Sigmoid colon (tissue), 3 donors: ENCODE results near the gene KCNE5.
"Not testable (repeated sequence)": the region's sequence is repeated elsewhere in the genome, so short reads cannot be mapped to it uniquely, and the experiment has no call there.

Experiments
- POLR2A ChIP-seq, 2 donors: fragments of 450-650 bp; IDR thresholded peaks; one replicate each; pipeline ENCODE4 v1.6.1; 2016; ENCODE audit warnings: antibody characterized with exemption in 2 of 2, mild to moderate bottlenecking in 2 of 2, moderate library complexity in 2 of 2
- TF ChIP-seq, protein P1 (sequence below), 4 experiments: fragments of 450-650 bp in 3 of 4; fragments of 200-600 bp in 1 of 4; IDR thresholded peaks; one replicate each; pipeline ENCODE4 v1.5.1; 2016 to 2019; ENCODE audit warnings: antibody characterized with exemption in 4 of 4, mild to moderate bottlenecking in 3 of 4, moderate library complexity in 2 of 4

DNA sequence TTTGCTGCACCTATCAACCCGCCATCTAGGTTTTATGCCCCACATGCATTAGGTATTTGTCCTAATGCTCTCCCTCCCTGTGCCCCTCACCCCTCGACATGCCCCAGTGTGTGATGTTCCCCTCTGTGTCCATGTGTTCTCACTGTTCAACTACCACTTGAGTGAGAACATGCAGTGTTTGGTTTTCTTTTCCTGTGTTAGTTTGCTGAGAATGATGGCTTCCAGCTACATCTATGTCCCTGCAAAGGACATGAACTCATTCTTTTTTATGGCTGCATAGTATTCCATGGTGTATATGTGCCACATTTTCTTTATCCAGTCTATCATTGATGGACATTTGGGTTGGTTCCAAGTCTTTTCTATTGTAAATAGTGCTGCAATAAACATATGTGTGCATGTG is 12.5 kb upstream of the KCNE5 start:
- TF ChIP-seq POLR2A (IDR thresholded peaks at IDR 0.05) = not testable (repeated sequence)
- TF ChIP-seq, protein P1, sequence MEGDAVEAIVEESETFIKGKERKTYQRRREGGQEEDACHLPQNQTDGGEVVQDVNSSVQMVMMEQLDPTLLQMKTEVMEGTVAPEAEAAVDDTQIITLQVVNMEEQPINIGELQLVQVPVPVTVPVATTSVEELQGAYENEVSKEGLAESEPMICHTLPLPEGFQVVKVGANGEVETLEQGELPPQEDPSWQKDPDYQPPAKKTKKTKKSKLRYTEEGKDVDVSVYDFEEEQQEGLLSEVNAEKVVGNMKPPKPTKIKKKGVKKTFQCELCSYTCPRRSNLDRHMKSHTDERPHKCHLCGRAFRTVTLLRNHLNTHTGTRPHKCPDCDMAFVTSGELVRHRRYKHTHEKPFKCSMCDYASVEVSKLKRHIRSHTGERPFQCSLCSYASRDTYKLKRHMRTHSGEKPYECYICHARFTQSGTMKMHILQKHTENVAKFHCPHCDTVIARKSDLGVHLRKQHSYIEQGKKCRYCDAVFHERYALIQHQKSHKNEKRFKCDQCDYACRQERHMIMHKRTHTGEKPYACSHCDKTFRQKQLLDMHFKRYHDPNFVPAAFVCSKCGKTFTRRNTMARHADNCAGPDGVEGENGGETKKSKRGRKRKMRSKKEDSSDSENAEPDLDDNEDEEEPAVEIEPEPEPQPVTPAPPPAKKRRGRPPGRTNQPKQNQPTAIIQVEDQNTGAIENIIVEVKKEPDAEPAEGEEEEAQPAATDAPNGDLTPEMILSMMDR (IDR thresholded peaks at IDR 0.05) = not testable (repeated sequence)
